Parathyroid adenoma (tissue), 2 donors: ENCODE results near the gene TTC39C.

Experiments used
- H2AFZ ChIP-seq: fragments of 300-600 bp; sonication (generic); one replicate; pipeline ENCODE4 v1.7.0; 2017; ENCODE audit warnings: antibody characterized with exemption, mild to moderate bottlenecking
- H3K27ac ChIP-seq: fragments of 300-600 bp; sonication (generic); one replicate; pipeline ENCODE4 v1.7.0; 2017
- H3K27me3 ChIP-seq: fragments of 300-600 bp; sonication (generic); one replicate; pipeline ENCODE4 v1.7.0; 2017; ENCODE audit warnings: low read length; ENCODE audit not compliant: control insufficient read depth, insufficient read depth
- H3K36me3 ChIP-seq: fragments of 300-600 bp; sonication (generic); one replicate; pipeline ENCODE4 v1.7.0; 2017; ENCODE audit warnings: low read length; ENCODE audit not compliant: control insufficient read depth, insufficient read depth
- H3K4me1 ChIP-seq: fragments of 300-600 bp; sonication (generic); one replicate; pipeline ENCODE4 v1.7.0; 2017; ENCODE audit warnings: control low read depth
- H3K4me2 ChIP-seq: fragments of 300-600 bp; sonication (generic); one replicate; pipeline ENCODE4 v1.7.0; 2017; ENCODE audit warnings: low read length
- H3K4me3 ChIP-seq: fragments of 300-600 bp; sonication (generic); one replicate; pipeline ENCODE4 v1.7.0; 2017; ENCODE audit warnings: low read depth, low read length
- H3K79me2 ChIP-seq: fragments of 300-600 bp; sonication (generic); one replicate; pipeline ENCODE4 v1.7.0; 2017; ENCODE audit warnings: control low read depth
- H3K9ac ChIP-seq: fragments of 300-600 bp; sonication (generic); one replicate; pipeline ENCODE4 v1.7.0; 2017; ENCODE audit warnings: mild to moderate bottlenecking
- H3K9me3 ChIP-seq: fragments of 300-600 bp; sonication (generic); one replicate; pipeline ENCODE4 v1.7.0; 2017; ENCODE audit warnings: low read length; ENCODE audit not compliant: control insufficient read depth
- TF ChIP-seq, protein P1 (sequence below): fragments of 300-600 bp; sonication (generic); IDR thresholded peaks from one replicate; pipeline ENCODE4 v1.7.0; 2017; ENCODE audit warnings: antibody characterized with exemption, mild to moderate bottlenecking
- donor health status: primary hyperparathyroidism.

TTC39C gene

DNA sequence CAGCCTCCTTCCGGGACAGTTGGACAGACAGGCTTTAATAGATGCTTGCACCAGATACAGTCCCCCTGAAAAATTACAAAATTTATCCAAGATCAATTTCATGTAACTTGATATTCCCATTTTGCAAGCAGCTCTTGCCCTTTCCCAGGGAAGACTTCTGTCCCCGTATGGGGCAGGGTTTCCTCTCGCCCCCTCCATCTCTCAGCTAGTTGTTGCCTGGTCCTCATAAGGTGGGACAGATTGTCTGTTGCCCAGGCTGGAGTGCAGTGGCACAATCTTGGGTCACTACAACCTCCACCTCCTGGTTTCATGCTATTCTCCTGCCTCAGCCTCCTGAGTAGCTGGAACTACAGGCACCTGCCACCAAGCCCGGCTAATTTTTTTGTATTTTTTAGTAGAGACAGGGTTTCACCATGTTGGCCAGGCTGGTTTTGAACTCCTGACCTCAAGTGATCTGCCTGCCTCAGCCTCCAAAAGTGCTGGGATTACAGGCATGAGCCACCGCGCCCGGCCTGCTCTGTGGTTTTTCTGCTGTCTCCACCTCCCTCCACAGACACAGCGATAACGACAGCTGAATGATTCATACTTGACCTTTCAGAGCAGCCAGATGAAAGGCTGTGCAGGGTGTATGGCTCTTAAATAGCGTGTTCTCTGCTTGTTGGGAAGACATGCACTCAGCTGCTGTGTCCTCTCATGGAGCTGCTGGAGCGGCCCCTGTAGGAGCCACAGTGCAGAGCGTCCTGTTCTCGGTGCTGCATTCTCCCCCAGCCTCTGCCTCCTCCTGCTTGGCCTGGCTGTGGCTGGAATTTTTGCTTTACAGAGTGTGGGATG, 61.4 kb downstream of the TTC39C start:
- Histone ChIP-seq H2AFZ (no peak overlapping the region), H3K9me3 (no peaks in the 10 kb centered on the region), H3K9ac (no peak overlapping the region), H3K4me2 (no peak overlapping the region), H3K27me3 (no peaks in the 10 kb centered on the region), H3K79me2 (no peaks in the 10 kb centered on the region), H3K36me3 (no peaks in the 10 kb centered on the region), H3K4me3 (no peak overlapping the region), H3K27ac (no peak overlapping the region), H3K4me1 (no peaks in the 10 kb centered on the region)
- TF ChIP-seq, protein P1, sequence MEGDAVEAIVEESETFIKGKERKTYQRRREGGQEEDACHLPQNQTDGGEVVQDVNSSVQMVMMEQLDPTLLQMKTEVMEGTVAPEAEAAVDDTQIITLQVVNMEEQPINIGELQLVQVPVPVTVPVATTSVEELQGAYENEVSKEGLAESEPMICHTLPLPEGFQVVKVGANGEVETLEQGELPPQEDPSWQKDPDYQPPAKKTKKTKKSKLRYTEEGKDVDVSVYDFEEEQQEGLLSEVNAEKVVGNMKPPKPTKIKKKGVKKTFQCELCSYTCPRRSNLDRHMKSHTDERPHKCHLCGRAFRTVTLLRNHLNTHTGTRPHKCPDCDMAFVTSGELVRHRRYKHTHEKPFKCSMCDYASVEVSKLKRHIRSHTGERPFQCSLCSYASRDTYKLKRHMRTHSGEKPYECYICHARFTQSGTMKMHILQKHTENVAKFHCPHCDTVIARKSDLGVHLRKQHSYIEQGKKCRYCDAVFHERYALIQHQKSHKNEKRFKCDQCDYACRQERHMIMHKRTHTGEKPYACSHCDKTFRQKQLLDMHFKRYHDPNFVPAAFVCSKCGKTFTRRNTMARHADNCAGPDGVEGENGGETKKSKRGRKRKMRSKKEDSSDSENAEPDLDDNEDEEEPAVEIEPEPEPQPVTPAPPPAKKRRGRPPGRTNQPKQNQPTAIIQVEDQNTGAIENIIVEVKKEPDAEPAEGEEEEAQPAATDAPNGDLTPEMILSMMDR = no peak

DNA sequence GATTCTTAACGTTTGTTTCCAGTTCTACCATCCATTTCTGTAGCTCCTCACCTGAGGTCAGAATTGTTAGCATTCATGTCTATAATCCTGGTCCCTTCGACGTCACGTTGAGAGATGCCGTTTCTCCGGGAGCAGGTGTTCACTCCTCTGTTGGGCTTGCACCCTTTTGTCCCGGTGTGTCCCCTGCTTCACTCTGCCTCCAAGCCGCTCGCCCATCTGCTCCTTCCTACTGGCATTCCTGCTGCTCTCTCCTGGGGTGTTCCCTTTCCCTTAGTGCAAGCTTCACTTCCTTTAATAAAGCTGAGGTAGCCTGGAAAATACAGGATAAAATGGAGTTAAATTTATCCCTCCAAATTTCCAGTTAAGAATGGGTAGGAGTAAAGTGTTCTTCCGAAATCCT, 62.4 kb downstream of the TTC39C start:
- no peak overlapping the region for H3K9ac ChIP-seq
- H3K27me3 ChIP-seq = no peaks in the 10 kb centered on the region
- H3K4me2 ChIP-seq = no peak overlapping the region
- no peaks in the 10 kb centered on the region for H3K4me1 ChIP-seq
- no peaks in the 10 kb centered on the region for H3K36me3 ChIP-seq
- H2AFZ ChIP-seq = no peak overlapping the region
- no peaks in the 10 kb centered on the region for H3K9me3 ChIP-seq
- TF ChIP-seq, protein P1 = no peak
- no peak overlapping the region for H3K27ac ChIP-seq
- no peak overlapping the region for H3K4me3 ChIP-seq
- no peaks in the 10 kb centered on the region for H3K79me2 ChIP-seq

DNA sequence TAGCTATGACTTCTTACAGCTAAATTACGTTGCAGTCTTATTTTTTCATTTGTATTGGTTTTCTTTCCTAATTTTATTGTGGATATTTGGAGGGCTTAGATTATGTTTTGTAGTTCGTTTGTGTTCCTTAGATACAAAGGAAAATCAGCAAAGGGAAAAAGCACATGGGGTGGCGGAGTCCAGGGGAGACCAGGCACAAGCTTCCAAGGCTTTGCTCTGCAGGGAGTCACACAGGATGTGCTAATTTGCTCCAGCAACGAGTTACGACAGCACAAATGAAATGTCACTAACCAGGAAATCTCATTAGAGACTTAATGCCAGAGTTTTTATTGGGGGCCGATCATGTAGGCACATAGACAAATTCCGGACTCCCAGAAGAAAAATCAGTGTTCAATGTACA, 63.8 kb downstream of the TTC39C start:
- no peak overlapping the region for H3K4me2 ChIP-seq
- TF ChIP-seq, protein P1 = no peak

DNA sequence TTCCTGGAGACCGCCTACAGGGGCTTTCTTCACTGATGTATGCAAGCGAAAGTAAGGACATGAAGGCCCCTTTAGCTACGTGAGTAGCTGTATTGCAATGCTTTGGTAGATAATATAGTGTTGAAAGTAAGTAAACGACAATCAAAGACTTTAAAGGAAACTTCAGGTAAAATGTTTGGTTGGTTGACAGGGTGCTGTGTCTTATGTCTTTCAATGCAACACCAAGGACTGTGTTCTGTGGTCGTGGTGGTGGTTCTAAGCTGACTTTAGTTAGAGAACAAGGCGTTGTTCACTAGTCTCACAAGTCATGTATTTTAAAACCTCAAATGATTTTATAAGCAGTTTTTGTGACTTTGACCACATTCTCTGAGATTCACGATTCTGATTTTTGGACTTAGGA, 66.3 kb downstream of the TTC39C start:
- Histone ChIP-seq H3K36me3 (no peaks in the 10 kb centered on the region), H3K9me3 (no peaks in the 10 kb centered on the region), H3K79me2 (no peaks in the 10 kb centered on the region), H3K4me3 (no peak overlapping the region), H3K4me1 (no peaks in the 10 kb centered on the region), H3K27ac (no peak overlapping the region), H2AFZ (no peak overlapping the region), H3K9ac (no peak overlapping the region), H3K4me2 (no peak overlapping the region), H3K27me3 (no peaks in the 10 kb centered on the region)
- TF ChIP-seq, protein P1 = no peak

More for the DNA sequence above, 63.8 kb downstream of the TTC39C start:
- Histone ChIP-seq H3K79me2 (no peaks in the 10 kb centered on the region), H2AFZ (no peak overlapping the region), H3K36me3 (no peaks in the 10 kb centered on the region), H3K27me3 (no peaks in the 10 kb centered on the region), H3K4me3 (no peak overlapping the region), H3K27ac (no peak overlapping the region), H3K4me1 (no peaks in the 10 kb centered on the region), H3K9me3 (no peaks in the 10 kb centered on the region), H3K9ac (no peak overlapping the region)

DNA sequence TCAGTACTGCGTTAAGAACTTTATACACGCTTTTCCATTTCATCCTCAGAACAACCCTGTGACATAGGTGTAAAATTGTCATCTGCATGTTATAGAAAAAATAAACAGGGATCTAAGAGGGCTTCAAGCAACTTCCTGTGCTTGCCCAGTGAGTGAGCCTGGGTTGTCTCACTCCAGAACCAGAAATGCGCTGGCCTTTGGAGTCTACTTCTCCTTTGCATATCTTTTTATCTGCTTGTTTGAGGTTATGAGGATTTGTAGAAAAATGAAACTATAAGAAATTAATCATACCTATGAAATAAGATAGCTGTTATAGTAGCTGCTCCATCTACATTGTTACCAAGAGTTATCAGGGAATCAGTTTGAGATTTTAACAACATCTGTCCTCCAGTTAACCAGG, 69.0 kb downstream of the TTC39C start:
- no peaks in the 10 kb centered on the region for H3K79me2 ChIP-seq
- H3K4me1 ChIP-seq = no peaks in the 10 kb centered on the region
- H2AFZ ChIP-seq = no peak overlapping the region
- no peak overlapping the region for H3K4me3 ChIP-seq
- no peak overlapping the region for H3K27ac ChIP-seq
- no peaks in the 10 kb centered on the region for H3K9me3 ChIP-seq
- H3K36me3 ChIP-seq = no peaks in the 10 kb centered on the region
- TF ChIP-seq, protein P1 = no peak
- no peak overlapping the region for H3K4me2 ChIP-seq
- no peak overlapping the region for H3K9ac ChIP-seq
- H3K27me3 ChIP-seq = no peaks in the 10 kb centered on the region
